Osteocyte (in vitro differentiated cells): ENCODE data around the gene KRT32. TPM values are rescaled to one million over a fixed set of nuclear protein-coding genes. Genes with fewer than 3 reads are reported as not detected.

ENCODE experiments used
- DNase-seq: peaks from one replicate; pipeline ENCODE4 v3.0.0; 2021; ENCODE audit warnings: mixed read lengths; ENCODE audit not compliant: unreplicated experiment; ENCODE audit errors: extremely low spot score
- H3K27ac Mint-ChIP-seq: one replicate; pipeline ENCODE4 v1.8.0; 2021; ENCODE audit warnings: mild to moderate bottlenecking, mixed read lengths; ENCODE audit not compliant: unreplicated experiment
- H3K27me3 Mint-ChIP-seq: one replicate; pipeline ENCODE4 v1.8.0; 2021; ENCODE audit warnings: mixed read lengths; ENCODE audit not compliant: unreplicated experiment
- H3K36me3 Mint-ChIP-seq: one replicate; pipeline ENCODE4 v1.8.0; 2021; ENCODE audit warnings: mixed read lengths; ENCODE audit not compliant: unreplicated experiment
- H3K4me1 Mint-ChIP-seq: one replicate; pipeline ENCODE4 v1.8.0; 2021; ENCODE audit warnings: mixed read lengths; ENCODE audit not compliant: unreplicated experiment
- H3K4me3 Mint-ChIP-seq: one replicate; pipeline ENCODE4 v1.8.0; 2021; ENCODE audit warnings: mild to moderate bottlenecking, moderate library complexity, mixed read lengths; ENCODE audit not compliant: unreplicated experiment
- H3K9me3 Mint-ChIP-seq: one replicate; pipeline ENCODE4 v1.8.0; 2021; ENCODE audit warnings: mixed read lengths; ENCODE audit not compliant: unreplicated experiment
- CTCF ChIP-seq: fragments of 200-600 bp; sonication (generic); IDR thresholded peaks from 2 replicates; pipeline ENCODE4 v1.5.0; 2021; ENCODE audit warnings: antibody characterized with exemption, mild to moderate bottlenecking, moderate library complexity
- total RNA-seq: library from RNA; stranded (reverse); gene quantifications from 2 replicates; pipeline ENCODE4 v1.2.1, GENCODE V29; 2021

Gene KRT32
- total RNA-seq, 1 donor from 2014 or later: not detected

- Mint-ChIP-seq H3K27me3 (no peaks in the 10 kb centered on the region), H3K4me3 (no peak overlapping the region), H3K9me3 (no peaks in the 10 kb centered on the region), H3K4me1 (no peaks in the 10 kb centered on the region), H3K36me3 (no peaks in the 10 kb centered on the region), H3K27ac (no peak overlapping the region)
- DNase-seq: no peak
- no peak for TF ChIP-seq CTCF
These were observed 44.5 kb upstream of the KRT32 start for GRCh38 chr17:41511716-41512115.

GRCh38 chr17:41511116-41511515, 43.9 kb upstream of the KRT32 start:
- no peaks in the 10 kb centered on the region for H3K36me3 Mint-ChIP-seq
- H3K27me3 Mint-ChIP-seq: no peaks in the 10 kb centered on the region
- H3K27ac Mint-ChIP-seq: no peak overlapping the region
- TF ChIP-seq CTCF: no peak
- DNase-seq: no peak
- H3K9me3 Mint-ChIP-seq: no peaks in the 10 kb centered on the region
- no peaks in the 10 kb centered on the region for H3K4me1 Mint-ChIP-seq
- no peak overlapping the region for H3K4me3 Mint-ChIP-seq

- TF ChIP-seq CTCF: no peak
- Mint-ChIP-seq H3K4me1 (no peaks in the 10 kb centered on the region), H3K9me3 (no peaks in the 10 kb centered on the region), H3K27ac (no peak overlapping the region), H3K4me3 (no peak overlapping the region), H3K27me3 (no peaks in the 10 kb centered on the region), H3K36me3 (no peaks in the 10 kb centered on the region)
- no peak for DNase-seq
These were observed 43.3 kb upstream of the KRT32 start for GRCh38 chr17:41510251-41511065.

- Mint-ChIP-seq H3K27me3 (no peaks in the 10 kb centered on the region), H3K27ac (no peak overlapping the region), H3K9me3 (no peaks in the 10 kb centered on the region), H3K36me3 (no peaks in the 10 kb centered on the region), H3K4me3 (no peak overlapping the region), H3K4me1 (no peaks in the 10 kb centered on the region)
- no peak for DNase-seq
- no peak for TF ChIP-seq CTCF
These were observed 40.2 kb upstream of the KRT32 start for GRCh38 chr17:41507315-41507880.
